GM12878 (cell line): Measurements from ENCODE around the gene CPVL. TPM values are rescaled to one million over a fixed set of nuclear protein-coding genes. Genes with fewer than 3 reads are reported as not detected.

Experiments
- ATAC-seq: fragments of 200-7000 bp; cut with Tn5 transposase; 3 replicates; pipeline ENCODE4 v1.9.1; 2020; ENCODE audit warnings: mild to moderate bottlenecking, moderate library complexity
- BruUV-seq: library from RNA; stranded (reverse); fragments of 400-500 nt; replicated peaks from 2 replicates; lab custom pipeline; 2021; lab: Mats Ljungman, UMichigan
- CTCF ChIA-PET: fragments of 300-600 bp; sonication (Branson Sonifier 250); formaldehyde crosslinking; extraction: SDS; loops from one replicate; lab custom pipeline; 2021; ENCODE audit warnings: inconsistent platforms; lab: Yijun Ruan, JAX
- POLR2A ChIA-PET: fragments of 350-600 bp; formaldehyde crosslinking; extraction: SDS; loops from one replicate; lab custom pipeline; 2021; ENCODE audit warnings: inconsistent platforms; lab: Charles Lee
- RAD21 ChIA-PET: fragments of 300-600 bp; sonication (Branson Sonifier 250); formaldehyde crosslinking; loops from one replicate; lab custom pipeline; 2023; ENCODE audit warnings: antibody characterized with exemption; ENCODE audit not compliant: unreplicated experiment; lab: Charles Lee
- SMC1A ChIA-PET: fragments of 300-600 bp; sonication (Branson Sonifier 250); formaldehyde crosslinking; loops from one replicate; lab custom pipeline; 2023; ENCODE audit not compliant: unreplicated experiment, uncharacterized antibody; lab: Charles Lee
- DNase-seq: peaks from one replicate; pipeline ENCODE4 v3.0.0-alpha.2; 2011; ENCODE audit warnings: low read depth, low spot score
- FAIRE-seq: peaks from 3 replicates; lab custom pipeline; 2011; peaks lifted over from hg19 to GRCh38; lab: Jason Lieb, UNC
- H2AFZ ChIP-seq: 2 replicates; pipeline ENCODE4 v1.6.0; 2011; ENCODE audit warnings: low read depth, low read length, control low read depth; ENCODE audit not compliant: control insufficient read depth
- H3K27ac ChIP-seq: 2 replicates; pipeline ENCODE4 v1.5.1; 2011; ENCODE audit warnings: control low read depth; ENCODE audit not compliant: control insufficient read depth, insufficient read depth
- H3K27me3 ChIP-seq, 2 experiments: replicated peaks in 1 of 2; 2 replicates each; pipeline versions ENCODE4 v1.6.0 to v1.6.1; 2011; ENCODE audit warnings: low read length in 1 of 2; ENCODE audit not compliant: control insufficient read depth in 2 of 2, insufficient read depth in 2 of 2
- H3K36me3 ChIP-seq, 2 experiments: 2 replicates each; pipeline ENCODE4 v1.5.1; 2011; ENCODE audit warnings: low read length in 1 of 2; ENCODE audit not compliant: control insufficient read depth in 2 of 2, insufficient read depth in 2 of 2
- H3K4me1 ChIP-seq: 2 replicates; pipeline ENCODE4 v1.6.1; 2011; ENCODE audit warnings: mild to moderate bottlenecking, low read length, moderate library complexity, mixed read lengths; ENCODE audit not compliant: control insufficient read depth, insufficient read depth
- H3K4me2 ChIP-seq: 2 replicates; pipeline ENCODE4 v1.6.0; 2011; ENCODE audit warnings: control low read depth; ENCODE audit not compliant: control insufficient read depth, insufficient read depth
- H3K4me3 ChIP-seq: fragments of 200-600 bp; sonication (generic); 2 replicates; pipeline ENCODE4 v1.5.1; 2016
- H3K79me2 ChIP-seq: 2 replicates; pipeline ENCODE4 v1.6.0; 2011; ENCODE audit warnings: low read length; ENCODE audit not compliant: control insufficient read depth, insufficient read depth
- H3K9ac ChIP-seq: 2 replicates; pipeline ENCODE4 v1.8.0; 2011; ENCODE audit warnings: low read length, control low read depth, mixed read lengths; ENCODE audit not compliant: control insufficient read depth, insufficient read depth
- H3K9me3 ChIP-seq: replicated peaks from 3 replicates; pipeline ENCODE4 v1.5.1; 2011; ENCODE audit warnings: mild to moderate bottlenecking, low read length; ENCODE audit not compliant: control insufficient read depth, insufficient read depth
- H4K20me1 ChIP-seq: 2 replicates; pipeline ENCODE4 v1.6.0; 2011; ENCODE audit not compliant: control insufficient read depth, insufficient read depth
- CBX3 ChIP-seq: fragments of 200-600 bp; sonication (generic); IDR thresholded peaks from 2 replicates; pipeline ENCODE4 v1.6.1; 2016; ENCODE audit warnings: low read depth, borderline replicate concordance
- CHD4 ChIP-seq: fragments of 200-600 bp; sonication (generic); IDR thresholded peaks from 2 replicates; pipeline ENCODE4 v1.6.1; 2016; ENCODE audit warnings: mild to moderate bottlenecking
- FOXK2 ChIP-seq: fragments of 450-650 bp; IDR thresholded peaks from 2 replicates; pipeline ENCODE4 v1.6.1; 2017; ENCODE audit warnings: mild to moderate bottlenecking, moderate library complexity
- MEF2A ChIP-seq: IDR thresholded peaks from 2 replicates; pipeline ENCODE4 v1.6.1; 2011; ENCODE audit warnings: low read depth, mild to moderate bottlenecking, low read length, moderate library complexity; ENCODE audit not compliant: insufficient read depth
- NFXL1 ChIP-seq: fragments of 450-650 bp; IDR thresholded peaks from 2 replicates; pipeline ENCODE4 v1.6.1; 2017; ENCODE audit warnings: antibody characterized with exemption, mild to moderate bottlenecking, borderline replicate concordance
- NR2F1 ChIP-seq: fragments of 450-650 bp; conservative IDR thresholded peaks from 2 replicates; pipeline ENCODE4 v1.6.1; 2017; ENCODE audit warnings: mild to moderate bottlenecking
- NRF1 ChIP-seq: conservative IDR thresholded peaks from 2 replicates; pipeline ENCODE4 v1.6.1; 2011; ENCODE audit warnings: mild to moderate bottlenecking, low read depth, low read length, improper control_type of control experiment
- PML ChIP-seq: IDR thresholded peaks from 2 replicates; pipeline ENCODE4 v1.6.1; 2012; ENCODE audit warnings: low read length, inconsistent platforms
- POLR2AphosphoS2 ChIP-seq: IDR thresholded peaks from 2 replicates; pipeline ENCODE4 v1.6.1; 2011; ENCODE audit warnings: low read depth, mild to moderate bottlenecking, low read length, improper control_type of control experiment, moderate library complexity
- STAT1 ChIP-seq: fragments of 450-650 bp; conservative IDR thresholded peaks from 2 replicates; pipeline ENCODE4 v1.6.1; 2014; ENCODE audit warnings: antibody characterized with exemption, mild to moderate bottlenecking
- SUPT20H ChIP-seq: IDR thresholded peaks from 2 replicates; pipeline ENCODE4 v1.6.1; 2011; ENCODE audit warnings: low read depth, mild to moderate bottlenecking, low read length, moderate library complexity, borderline replicate concordance; ENCODE audit not compliant: control insufficient read depth
- WGBS: methylation state at CpG from one replicate; pipeline ENCODE4 v1.1.6; 2016; ENCODE audit warnings: low lambda C conversion rate; ENCODE audit not compliant: insufficient replicate concordance, insufficient coverage; ENCODE audit errors: missing lambda C conversion rate; 5-methylcytosine and 5-hydroxymethylcytosine counted together
- in situ Hi-C: fragments of 300-500 bp; cut with MboI; formaldehyde crosslinking; loops from 9 replicates; pipeline ENCODE4 v1.14.3; 2018; ENCODE audit warnings: mixed read lengths
- intact Hi-C: fragments of 100-400 bp; cut with micrococcal nuclease; formaldehyde crosslinking; loops from one replicate; pipeline ENCODE4 v1.14.2; 2022; ENCODE audit not compliant: unreplicated experiment
- polyA plus RNA-seq, 11 experiments: library from polyadenylated mRNA; depleted of rRNA in 4 of 11; unstranded in 6 of 11; stranded (reverse) in 5 of 11; fragments of >200 nt; fragmentation: Nextera tagmentation in 4 of 11; fragmentation: Illumina TruSeq in 1 of 11; extraction: Ambion mirVana in 4 of 11; extraction: Trizol in 1 of 11; gene quantifications; 1 replicate in 1 of 11; 2 replicates in 10 of 11; pipeline versions ENCODE4 v1.2.1 to v1.2.3, GENCODE V29; 2011 to 2016; ENCODE audit warnings: inconsistent platforms in 2 of 11, missing spikeins in 2 of 11, low read depth in 1 of 11
- total RNA-seq, 4 experiments: library from RNA; depleted of rRNA in 3 of 4; stranded (reverse); fragments of >200 nt in 3 of 4; fragmentation: Illumina TruSeq in 1 of 4; extraction: Trizol in 1 of 4; gene quantifications; 2 replicates each; pipeline versions ENCODE4 v1.2.1 to v1.2.3, GENCODE V29; 2013 to 2021
- TF ChIP-seq, protein P1 (sequence below): IDR thresholded peaks from 2 replicates; pipeline ENCODE4 v1.6.1; 2011; ENCODE audit warnings: borderline replicate concordance, low read depth, mild to moderate bottlenecking, moderate library complexity, low read length; ENCODE audit not compliant: insufficient read depth, poor library complexity, severe bottlenecking
- TF ChIP-seq, protein P2 (sequence below): fragments of 150-350 bp; IDR thresholded peaks from 2 replicates; pipeline ENCODE4 v1.6.1; 2016; ENCODE audit warnings: low read depth, low read length
- TF ChIP-seq, protein P3 (sequence below): IDR thresholded peaks from 2 replicates; pipeline ENCODE4 v1.6.1; 2011; ENCODE audit warnings: low read depth, low read length, improper control_type of control experiment, borderline replicate concordance
- TF ChIP-seq, protein P4 (sequence below): fragments of 450-650 bp; IDR thresholded peaks from 2 replicates; pipeline ENCODE4 v1.6.1; 2017; ENCODE audit warnings: borderline replicate concordance

Gene CPVL
- total and polyA plus RNA-seq, 10 of the 15 experiments (the other 5 are each of a cell fraction or from before 2014, with no cell fraction given) = 0.59 TPM; not detected in 9

DNA sequence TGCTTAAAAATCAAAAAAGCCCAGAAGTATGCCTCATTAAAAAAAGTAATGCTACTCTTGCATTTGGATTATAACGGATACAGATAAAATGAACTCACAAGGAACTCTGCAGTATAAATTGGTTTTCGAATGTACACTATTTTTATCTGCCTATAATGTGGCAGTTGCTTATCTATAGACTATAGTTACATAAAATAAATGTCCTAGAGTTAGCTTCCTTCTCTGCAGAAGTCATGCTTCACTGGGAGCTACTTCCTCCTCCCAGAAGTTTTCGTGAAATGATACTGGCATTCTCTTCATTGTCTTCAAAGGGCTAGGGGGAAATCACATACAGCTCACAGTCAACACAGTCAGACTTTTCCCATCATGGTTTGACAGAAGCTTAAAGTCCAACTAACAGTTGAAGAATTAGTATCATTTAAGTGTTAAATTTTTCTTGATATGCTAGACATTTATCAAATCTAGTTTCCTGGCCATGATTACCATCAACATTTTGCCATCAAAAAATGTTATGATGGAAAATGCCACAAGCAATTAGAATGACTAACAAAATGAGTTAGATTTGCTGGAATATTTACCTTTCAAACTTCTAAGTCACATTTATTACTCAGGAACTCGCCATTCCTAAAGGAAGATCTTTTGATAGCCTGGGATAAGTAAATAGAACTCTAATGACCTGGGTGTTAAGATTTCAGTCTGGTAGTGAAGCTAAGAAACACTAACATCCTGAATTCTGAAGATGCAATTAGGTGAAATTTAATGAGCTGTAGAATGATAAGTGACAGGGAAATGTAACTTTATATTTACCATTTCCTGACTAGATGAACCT, 100.9 kb downstream of the CPVL start (continued):
- TF ChIP-seq, protein P1, sequence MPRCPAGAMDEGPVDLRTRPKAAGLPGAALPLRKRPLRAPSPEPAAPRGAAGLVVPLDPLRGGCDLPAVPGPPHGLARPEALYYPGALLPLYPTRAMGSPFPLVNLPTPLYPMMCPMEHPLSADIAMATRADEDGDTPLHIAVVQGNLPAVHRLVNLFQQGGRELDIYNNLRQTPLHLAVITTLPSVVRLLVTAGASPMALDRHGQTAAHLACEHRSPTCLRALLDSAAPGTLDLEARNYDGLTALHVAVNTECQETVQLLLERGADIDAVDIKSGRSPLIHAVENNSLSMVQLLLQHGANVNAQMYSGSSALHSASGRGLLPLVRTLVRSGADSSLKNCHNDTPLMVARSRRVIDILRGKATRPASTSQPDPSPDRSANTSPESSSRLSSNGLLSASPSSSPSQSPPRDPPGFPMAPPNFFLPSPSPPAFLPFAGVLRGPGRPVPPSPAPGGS = no peak
- TF ChIP-seq NR2F1 = no peak

DNA sequence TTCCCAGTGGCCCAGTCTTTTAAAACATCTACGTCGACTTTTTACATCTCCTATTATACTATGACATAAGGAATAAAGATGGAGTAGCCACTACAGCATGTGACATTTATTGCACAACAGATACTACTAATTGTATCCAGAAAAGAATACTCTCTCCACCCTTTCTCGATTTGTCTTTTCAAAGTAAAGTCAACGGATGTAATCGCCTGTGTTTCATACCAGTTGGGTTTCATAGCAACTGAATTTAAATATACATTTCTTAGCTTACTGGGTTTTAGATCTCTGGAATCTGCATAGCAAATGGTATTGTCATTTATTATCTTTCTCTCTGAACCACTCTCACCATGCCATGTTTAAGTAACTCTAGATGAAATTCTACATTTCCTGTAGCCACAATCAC, 101.8 kb downstream of the CPVL start:
- no peaks in the 10 kb centered on the region for H3K4me1 ChIP-seq
- ATAC-seq (no peak), FAIRE-seq (no peak), DNase-seq (no peak)
- RAD21 ChIA-PET = no interaction called here
- H3K9ac ChIP-seq = no peak overlapping the region
- in situ Hi-C loops = no loop called here
- no peak overlapping the region for H3K27ac ChIP-seq
- TF ChIP-seq FOXK2 = no peak
- no peak for TF ChIP-seq CBX3
- TF ChIP-seq, protein P2, sequence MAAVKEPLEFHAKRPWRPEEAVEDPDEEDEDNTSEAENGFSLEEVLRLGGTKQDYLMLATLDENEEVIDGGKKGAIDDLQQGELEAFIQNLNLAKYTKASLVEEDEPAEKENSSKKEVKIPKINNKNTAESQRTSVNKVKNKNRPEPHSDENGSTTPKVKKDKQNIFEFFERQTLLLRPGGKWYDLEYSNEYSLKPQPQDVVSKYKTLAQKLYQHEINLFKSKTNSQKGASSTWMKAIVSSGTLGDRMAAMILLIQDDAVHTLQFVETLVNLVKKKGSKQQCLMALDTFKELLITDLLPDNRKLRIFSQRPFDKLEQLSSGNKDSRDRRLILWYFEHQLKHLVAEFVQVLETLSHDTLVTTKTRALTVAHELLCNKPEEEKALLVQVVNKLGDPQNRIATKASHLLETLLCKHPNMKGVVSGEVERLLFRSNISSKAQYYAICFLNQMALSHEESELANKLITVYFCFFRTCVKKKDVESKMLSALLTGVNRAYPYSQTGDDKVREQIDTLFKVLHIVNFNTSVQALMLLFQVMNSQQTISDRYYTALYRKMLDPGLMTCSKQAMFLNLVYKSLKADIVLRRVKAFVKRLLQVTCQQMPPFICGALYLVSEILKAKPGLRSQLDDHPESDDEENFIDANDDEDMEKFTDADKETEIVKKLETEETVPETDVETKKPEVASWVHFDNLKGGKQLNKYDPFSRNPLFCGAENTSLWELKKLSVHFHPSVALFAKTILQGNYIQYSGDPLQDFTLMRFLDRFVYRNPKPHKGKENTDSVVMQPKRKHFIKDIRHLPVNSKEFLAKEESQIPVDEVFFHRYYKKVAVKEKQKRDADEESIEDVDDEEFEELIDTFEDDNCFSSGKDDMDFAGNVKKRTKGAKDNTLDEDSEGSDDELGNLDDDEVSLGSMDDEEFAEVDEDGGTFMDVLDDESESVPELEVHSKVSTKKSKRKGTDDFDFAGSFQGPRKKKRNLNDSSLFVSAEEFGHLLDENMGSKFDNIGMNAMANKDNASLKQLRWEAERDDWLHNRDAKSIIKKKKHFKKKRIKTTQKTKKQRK = no peak
- no peak for TF ChIP-seq POLR2AphosphoS2
- TF ChIP-seq, protein P3, sequence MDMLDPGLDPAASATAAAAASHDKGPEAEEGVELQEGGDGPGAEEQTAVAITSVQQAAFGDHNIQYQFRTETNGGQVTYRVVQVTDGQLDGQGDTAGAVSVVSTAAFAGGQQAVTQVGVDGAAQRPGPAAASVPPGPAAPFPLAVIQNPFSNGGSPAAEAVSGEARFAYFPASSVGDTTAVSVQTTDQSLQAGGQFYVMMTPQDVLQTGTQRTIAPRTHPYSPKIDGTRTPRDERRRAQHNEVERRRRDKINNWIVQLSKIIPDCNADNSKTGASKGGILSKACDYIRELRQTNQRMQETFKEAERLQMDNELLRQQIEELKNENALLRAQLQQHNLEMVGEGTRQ = no peak
- no peak for TF ChIP-seq STAT1
- TF ChIP-seq CHD4 = no peak
- TF ChIP-seq NFXL1 = no peak
- no peak for TF ChIP-seq SUPT20H
- TF ChIP-seq PML = no peak
- TF ChIP-seq MEF2A = no peak
- no peak for TF ChIP-seq NRF1
- TF ChIP-seq, protein P4, sequence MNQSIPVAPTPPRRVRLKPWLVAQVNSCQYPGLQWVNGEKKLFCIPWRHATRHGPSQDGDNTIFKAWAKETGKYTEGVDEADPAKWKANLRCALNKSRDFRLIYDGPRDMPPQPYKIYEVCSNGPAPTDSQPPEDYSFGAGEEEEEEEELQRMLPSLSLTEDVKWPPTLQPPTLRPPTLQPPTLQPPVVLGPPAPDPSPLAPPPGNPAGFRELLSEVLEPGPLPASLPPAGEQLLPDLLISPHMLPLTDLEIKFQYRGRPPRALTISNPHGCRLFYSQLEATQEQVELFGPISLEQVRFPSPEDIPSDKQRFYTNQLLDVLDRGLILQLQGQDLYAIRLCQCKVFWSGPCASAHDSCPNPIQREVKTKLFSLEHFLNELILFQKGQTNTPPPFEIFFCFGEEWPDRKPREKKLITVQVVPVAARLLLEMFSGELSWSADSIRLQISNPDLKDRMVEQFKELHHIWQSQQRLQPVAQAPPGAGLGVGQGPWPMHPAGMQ = no peak
- no peak for TF ChIP-seq NR2F1
- H2AFZ ChIP-seq = no peak overlapping the region
- no peaks in the 10 kb centered on the region for H3K36me3 ChIP-seq
- POLR2A ChIA-PET = no interaction called here
- no peaks in the 10 kb centered on the region; a peak in 1 of 4 replicates for H3K27me3 ChIP-seq
- no peaks in the 10 kb centered on the region for H4K20me1 ChIP-seq
- CTCF ChIA-PET = no interaction called here
- H3K9me3 ChIP-seq = no peaks in the 10 kb centered on the region
- H3K79me2 ChIP-seq = no peaks in the 10 kb centered on the region
- 51% methylated on average over 5 of the region's 5 CpGs for WGBS
- H3K4me3 ChIP-seq = no peak overlapping the region
- BruUV-seq = no TSS peak
- SMC1A ChIA-PET = no interaction called here
- H3K4me2 ChIP-seq = no peak overlapping the region
- intact Hi-C loops = no loop called here
